OCI-LY1 (cell line): ENCODE results near the gene ATP11A.

Source experiments
- H2AFZ ChIP-seq: fragments of 200-600 bp; sonication (generic), shearing (Covaris generic); 2 replicates; pipeline ENCODE4 v1.6.0; 2014; ENCODE audit warnings: antibody characterized with exemption, mild to moderate bottlenecking, low read length
- H3F3A ChIP-seq: fragments of 200-600 bp; sonication (generic), shearing (Covaris generic); 2 replicates; pipeline ENCODE4 v1.6.0; 2014; ENCODE audit warnings: mild to moderate bottlenecking, antibody characterized with exemption, low read length, moderate library complexity; ENCODE audit not compliant: insufficient read depth
- H3K27ac ChIP-seq: fragments of 200-600 bp; sonication (generic); 2 replicates; pipeline ENCODE4 v1.5.1; 2014; ENCODE audit warnings: low read length, mixed run types, mild to moderate bottlenecking, low read depth; ENCODE audit not compliant: poor library complexity, severe bottlenecking
- H3K27me3 ChIP-seq: fragments of 200-600 bp; sonication (generic); 2 replicates; pipeline ENCODE4 v1.6.0; 2014; ENCODE audit warnings: antibody characterized with exemption, mild to moderate bottlenecking, low read length, moderate library complexity; ENCODE audit not compliant: insufficient read depth
- H3K36me3 ChIP-seq: fragments of 200-600 bp; sonication (generic); 2 replicates; pipeline ENCODE4 v1.6.1; 2014; ENCODE audit warnings: mild to moderate bottlenecking, antibody characterized with exemption, low read length, moderate library complexity, mixed read lengths; ENCODE audit not compliant: insufficient read depth
- H3K4me1 ChIP-seq: fragments of 200-600 bp; sonication (generic); 2 replicates; pipeline ENCODE4 v1.5.1; 2014; ENCODE audit warnings: mild to moderate bottlenecking, low read length, moderate library complexity; ENCODE audit not compliant: insufficient read depth, severe bottlenecking
- H3K4me2 ChIP-seq: fragments of 200-600 bp; sonication (generic), shearing (Covaris generic); 2 replicates; pipeline ENCODE4 v1.6.1; 2014; ENCODE audit warnings: low read length
- H3K4me3 ChIP-seq: fragments of 200-600 bp; sonication (generic); 2 replicates; pipeline ENCODE4 v1.5.1; 2014; ENCODE audit warnings: low read length, low read depth, mild to moderate bottlenecking, mixed read lengths; ENCODE audit not compliant: poor library complexity, severe bottlenecking
- H3K79me2 ChIP-seq: fragments of 200-600 bp; shearing (Covaris generic); 2 replicates; pipeline ENCODE4 v1.6.1; 2016; ENCODE audit warnings: mixed run types, low read length, mixed read lengths; ENCODE audit not compliant: insufficient read depth
- H3K9ac ChIP-seq: fragments of 200-600 bp; sonication (generic), shearing (Covaris generic); 2 replicates; pipeline ENCODE4 v1.6.1; 2014; ENCODE audit warnings: mild to moderate bottlenecking, low read length, mixed read lengths
- H3K9me2 ChIP-seq: fragments of 200-600 bp; sonication (generic), shearing (Covaris generic); 2 replicates; pipeline ENCODE4 v1.6.1; 2014; ENCODE audit warnings: low read depth, mild to moderate bottlenecking, low read length, mixed read lengths
- H3K9me3 ChIP-seq: fragments of 200-600 bp; shearing (Covaris generic); 2 replicates; pipeline ENCODE4 v1.6.1; 2014; ENCODE audit warnings: low read length, mixed read lengths
- H4K20me1 ChIP-seq: fragments of 200-600 bp; sonication (generic), shearing (Covaris generic); 2 replicates; pipeline ENCODE4 v1.6.0; 2016; ENCODE audit warnings: mild to moderate bottlenecking, low read length; ENCODE audit not compliant: insufficient read depth
- CTCF ChIP-seq: fragments of 200-600 bp; sonication (generic), shearing (Covaris generic); IDR thresholded peaks from 2 replicates; pipeline ENCODE4 v1.5.1; 2017; ENCODE audit warnings: mild to moderate bottlenecking, antibody characterized with exemption, low read length, moderate library complexity, mixed read lengths
- EZH2 ChIP-seq: fragments of 200-600 bp; sonication (generic), shearing (Covaris generic); IDR thresholded peaks from 2 replicates; pipeline ENCODE4 v1.8.0; 2017; ENCODE audit warnings: borderline replicate concordance, mixed run types, mild to moderate bottlenecking, antibody characterized with exemption, low read length, moderate library complexity, mixed read lengths

Gene ATP11A

GRCh38 chr13:112844411-112844810 lies 154.6 kb downstream of the ATP11A start:
- peaks cover 7% of the 10 kb centered on the region for H3K36me3 ChIP-seq
- no peaks in the 10 kb centered on the region for H3F3A ChIP-seq
- H3K79me2 ChIP-seq, result no peaks in the 10 kb centered on the region
- no peak overlapping the region for H3K4me2 ChIP-seq
- H3K4me1 ChIP-seq, result no peaks in the 10 kb centered on the region
- H3K9ac ChIP-seq, result no peak overlapping the region
- H3K9me3 ChIP-seq, result peaks cover 4% of the 10 kb centered on the region; the same call in 1 of the 2 replicates
- no peaks in the 10 kb centered on the region for H4K20me1 ChIP-seq
- TF ChIP-seq CTCF (no peak), EZH2 (no peak)
- H2AFZ ChIP-seq, result no peak overlapping the region
- no peaks in the 10 kb centered on the region for H3K9me2 ChIP-seq
- H3K27me3 ChIP-seq, result no peaks in the 10 kb centered on the region
- H3K27ac ChIP-seq, result no peak overlapping the region
- no peak overlapping the region for H3K4me3 ChIP-seq

GRCh38 chr13:112844879-112845278 lies 155.0 kb downstream of the ATP11A start:
- no peaks in the 10 kb centered on the region for H3K4me1 ChIP-seq
- H3K27ac ChIP-seq, result no peak overlapping the region
- no peak overlapping the region for H3K4me3 ChIP-seq
- H3F3A ChIP-seq, result no peaks in the 10 kb centered on the region
- H3K9me3 ChIP-seq, result peaks cover 6% of the 10 kb centered on the region; the same call in 1 of the 2 replicates
- no peaks in the 10 kb centered on the region for H4K20me1 ChIP-seq
- no peaks in the 10 kb centered on the region for H3K9me2 ChIP-seq
- H3K36me3 ChIP-seq, result peaks cover 9% of the 10 kb centered on the region
- no peaks in the 10 kb centered on the region; the same call in 1 of the 2 replicates for H3K27me3 ChIP-seq
- no peak overlapping the region for H2AFZ ChIP-seq
- no peak overlapping the region for H3K9ac ChIP-seq
- no peaks in the 10 kb centered on the region for H3K79me2 ChIP-seq
- no peak overlapping the region for H3K4me2 ChIP-seq
- TF ChIP-seq CTCF (no peak), EZH2 (no peak)

- no peaks in the 10 kb centered on the region; the same call in 1 of the 2 replicates for H3K27me3 ChIP-seq
- H3F3A ChIP-seq, result no peaks in the 10 kb centered on the region
- H3K9ac ChIP-seq, result no peak overlapping the region
- no peak overlapping the region for H2AFZ ChIP-seq
- no peak for TF ChIP-seq EZH2
- no peak for TF ChIP-seq CTCF
- no peak overlapping the region for H3K4me2 ChIP-seq
- no peaks in the 10 kb centered on the region for H3K4me1 ChIP-seq
- H3K36me3 ChIP-seq, result peaks cover 14% of the 10 kb centered on the region
- no peaks in the 10 kb centered on the region for H4K20me1 ChIP-seq
- H3K27ac ChIP-seq, result no peak overlapping the region
- H3K9me2 ChIP-seq, result no peaks in the 10 kb centered on the region
- H3K9me3 ChIP-seq, result peaks cover 9% of the 10 kb centered on the region; the same call in 1 of the 2 replicates
- H3K4me3 ChIP-seq, result no peak overlapping the region
- no peaks in the 10 kb centered on the region for H3K79me2 ChIP-seq
These were observed 155.8 kb downstream of the ATP11A start for GRCh38 chr13:112845511-112846144.
